OCI-LY3 (cell line): ENCODE data around the gene ASXL1.

Source experiments
- H2AFZ ChIP-seq: fragments of 200-600, 300-600 bp; shearing (Covaris generic); 2 replicates; pipeline ENCODE4 v1.6.0; 2014; ENCODE audit warnings: antibody characterized with exemption, low read depth, low read length
- H3K27ac ChIP-seq: fragments of 200-600, 300-600 bp; sonication (generic); 2 replicates; pipeline ENCODE4 v1.5.1; 2014; ENCODE audit warnings: mild to moderate bottlenecking, low read length, moderate library complexity, mixed read lengths
- H3K27me3 ChIP-seq: fragments of 200-600, 300-600 bp; sonication (generic); 2 replicates; pipeline ENCODE4 v1.6.1; 2014; ENCODE audit warnings: low read depth, low read length, mixed read lengths
- H3K36me3 ChIP-seq: fragments of 200-600, 300-600 bp; sonication (generic); replicated peaks from 2 replicates; pipeline ENCODE3; 2014; ENCODE audit warnings: low read depth, low read length, mixed read lengths
- H3K4me1 ChIP-seq: fragments of 300-600, 200-600 bp; sonication (generic); 2 replicates; pipeline ENCODE4 v1.6.1; 2014; ENCODE audit warnings: low read length, mixed read lengths
- H3K4me2 ChIP-seq: fragments of 200-600, 300-600 bp; sonication (generic); 2 replicates; pipeline ENCODE4 v1.6.1; 2014; ENCODE audit warnings: low read length, mixed read lengths
- H3K4me3 ChIP-seq: fragments of 300-600, 200-600 bp; sonication (generic); 2 replicates; pipeline ENCODE4 v1.5.1; 2014; ENCODE audit warnings: antibody characterized with exemption, mild to moderate bottlenecking, low read length, moderate library complexity
- H3K79me2 ChIP-seq: fragments of 300-600, 200-600 bp; shearing (Covaris generic); 2 replicates; pipeline ENCODE4 v1.6.1; 2014; ENCODE audit warnings: mild to moderate bottlenecking, low read length, mixed read lengths
- H3K9ac ChIP-seq: fragments of 300-600, 200-600 bp; shearing (Covaris generic); 2 replicates; pipeline ENCODE4 v1.6.0; 2014; ENCODE audit warnings: mild to moderate bottlenecking, low read length, moderate library complexity
- H3K9me3 ChIP-seq: fragments of 200-600, 300-600 bp; shearing (Covaris generic); 2 replicates; pipeline ENCODE4 v1.6.1; 2014; ENCODE audit warnings: low read length, mixed read lengths; ENCODE audit not compliant: insufficient read depth
- H4K20me1 ChIP-seq: fragments of 200-600, 300-600 bp; sonication (generic); 2 replicates; pipeline ENCODE4 v1.6.1; 2016; ENCODE audit warnings: low read length, mixed read lengths; ENCODE audit not compliant: insufficient read depth
- CTCF ChIP-seq: fragments of 200-600, 300-600 bp; sonication (generic); IDR thresholded peaks from 2 replicates; pipeline ENCODE4 v1.5.1; 2014; ENCODE audit warnings: antibody characterized with exemption, low read length, low read depth
- EZH2phosphoT487 ChIP-seq: fragments of 200-600 bp; shearing (Covaris generic); IDR thresholded peaks from 2 replicates; pipeline ENCODE4 v1.6.1; 2018; ENCODE audit warnings: antibody characterized with exemption, mixed run types, low read depth

The ASXL1 gene

GRCh38 chr20:32348207-32348606 lies 9.9 kb upstream of the ASXL1 start:
- no peaks in the 10 kb centered on the region for H3K9me3 ChIP-seq
- TF ChIP-seq CTCF = no peak
- no peak for TF ChIP-seq EZH2phosphoT487
- peaks cover 18% of the 10 kb centered on the region for H3K4me1 ChIP-seq
- no peaks in the 10 kb centered on the region for H3K79me2 ChIP-seq
- H2AFZ ChIP-seq = no peak overlapping the region
- H3K4me3 ChIP-seq = no peak overlapping the region
- H3K4me2 ChIP-seq = no peak overlapping the region
- H3K9ac ChIP-seq = no peak overlapping the region
- no peaks in the 10 kb centered on the region for H3K36me3 ChIP-seq
- H3K27ac ChIP-seq = no peak overlapping the region
- no peaks in the 10 kb centered on the region for H4K20me1 ChIP-seq
- H3K27me3 ChIP-seq = no peaks in the 10 kb centered on the region

GRCh38 chr20:32350421-32350820 lies 7.7 kb upstream of the ASXL1 start:
- Histone ChIP-seq H3K79me2 (no peaks in the 10 kb centered on the region), H3K27ac (no peak overlapping the region), H3K9me3 (no peaks in the 10 kb centered on the region), H3K9ac (no peak overlapping the region), H3K4me3 (no peak overlapping the region), H3K4me1 (peaks cover 31% of the 10 kb centered on the region), H2AFZ (no peak overlapping the region), H3K27me3 (no peaks in the 10 kb centered on the region), H3K36me3 (no peaks in the 10 kb centered on the region), H3K4me2 (no peak overlapping the region), H4K20me1 (no peaks in the 10 kb centered on the region)
- no peak for TF ChIP-seq CTCF
- TF ChIP-seq EZH2phosphoT487 = no peak

GRCh38 chr20:32352121-32352720 lies 5.9 kb upstream of the ASXL1 start:
- Histone ChIP-seq H3K27me3 (no peaks in the 10 kb centered on the region), H3K36me3 (no peaks in the 10 kb centered on the region), H3K9ac (no peak overlapping the region), H3K4me1 (peaks cover 49% of the 10 kb centered on the region), H3K4me2 (no peak overlapping the region), H3K79me2 (peaks cover 5% of the 10 kb centered on the region), H3K27ac (no peak overlapping the region), H2AFZ (no peak overlapping the region), H3K9me3 (no peaks in the 10 kb centered on the region), H3K4me3 (no peak overlapping the region), H4K20me1 (no peaks in the 10 kb centered on the region)
- TF ChIP-seq CTCF (no peak), EZH2phosphoT487 (no peak)

- Histone ChIP-seq H4K20me1 (no peaks in the 10 kb centered on the region), H3K79me2 (peaks cover 7% of the 10 kb centered on the region), H2AFZ (no peak overlapping the region), H3K4me2 (peak overlapping the region; percentile 92), H3K4me1 (peaks cover 51% of the 10 kb centered on the region), H3K27me3 (no peaks in the 10 kb centered on the region), H3K27ac (peak overlapping the region; percentile 95), H3K9ac (peak overlapping the region; percentile 92; the same call in 1 of the 2 replicates), H3K36me3 (no peaks in the 10 kb centered on the region), H3K9me3 (no peaks in the 10 kb centered on the region), H3K4me3 (no peak overlapping the region)
- TF ChIP-seq EZH2phosphoT487 (no peak), CTCF (no peak)
These were observed 4.2 kb upstream of the ASXL1 start for GRCh38 chr20:32353848-32354496.
